GM20000 (cell line): ENCODE results near the gene TRHDE.

Source experiments
- DNase-seq: peaks from one replicate; pipeline ENCODE4 v3.0.0; 2012; ENCODE audit warnings: low spot score
- CTCF ChIP-seq: IDR thresholded peaks from 2 replicates; pipeline ENCODE4 v1.5.1; 2012; ENCODE audit warnings: mild to moderate bottlenecking, control low read depth; ENCODE audit errors: extremely low read depth, missing control alignments

Gene TRHDE

GRCh38 chr12:72330784-72331183 is 58.6 kb downstream of the TRHDE start:
- TF ChIP-seq CTCF, result no peak
- no peak for DNase-seq

- no peak for DNase-seq
- TF ChIP-seq CTCF, result no peak
These were observed 65.2 kb downstream of the TRHDE start for GRCh38 chr12:72337382-72337781.

GRCh38 chr12:72337946-72338345 is 65.8 kb downstream of the TRHDE start:
- no peak for TF ChIP-seq CTCF
- no peak for DNase-seq

GRCh38 chr12:72338437-72338836 is 66.3 kb downstream of the TRHDE start:
- TF ChIP-seq CTCF, result no peak
- DNase-seq, result no peak

GRCh38 chr12:72346363-72346944 is 74.3 kb downstream of the TRHDE start:
- TF ChIP-seq CTCF, result peak; percentile 23
- DNase-seq, result peak; percentile 21

- TF ChIP-seq CTCF, result no peak
- DNase-seq, result no peak
These were observed 77.3 kb downstream of the TRHDE start for GRCh38 chr12:72349491-72349890.

- DNase-seq, result no peak
- TF ChIP-seq CTCF, result no peak
These were observed 87.2 kb downstream of the TRHDE start for GRCh38 chr12:72359416-72359815.
